ENCODE results near the gene RSU1. TPM values are rescaled to one million over a fixed set of nuclear protein-coding genes. Genes with fewer than 3 reads are reported as not detected.
A peak's percentile ranks its signal among the peaks of the same experiment; 100 is the strongest.

The RSU1 gene
- polyA plus RNA-seq, 3 donors = 45.7 to 111 (median 100) TPM

GRCh38 chr10:16843252-16843870 is 26.1 kb upstream of the RSU1 start:
- no peaks in the 10 kb centered on the region for H3K36me3 ChIP-seq (replicated peaks in 1 of 2; ENCODE audit: control insufficient read depth in 1 of 2, insufficient read depth in 2 of 2, low read length in 2 of 2)
- Mint-ChIP-seq H3K4me1 (no peaks in the 10 kb centered on the region), H3K27me3 (ENCODE audit: low read depth in 3 of 3) (peaks cover 0 to 3% (median 0%) of the 10 kb centered on the region in 3 donors), H3K4me3 (no peak overlapping the region), H3K9me3 (no peaks in the 10 kb centered on the region), H3K36me3 (no peaks in the 10 kb centered on the region), H3K27ac (peak overlapping the region in 1 of 7 donors; percentile 2)
- DNase-seq = peak; percentile 50 to 94 (median 72)
- no peak overlapping the region for H3K4me2 ChIP-seq (replicated peaks; ENCODE audit: extremely low read depth, low read length, poor library complexity, severe bottlenecking)
- no peak overlapping the region for H3K27ac ChIP-seq (ENCODE audit: low read depth in 1 of 2, low read length in 2 of 2)
- peak; percentile 77 for TF ChIP-seq CTCF (IDR thresholded peaks at IDR 0.05)
- intact Hi-C loops (cut with micrococcal nuclease) = loop anchor here (2.0 kb wide), 1 partner anchor 413 kb away; no protein-coding TSS in a partner anchor
- H3K27me3 ChIP-seq (ENCODE audit: control insufficient read depth in 2 of 2, insufficient read depth in 2 of 2, low read length in 2 of 2) = no peaks in the 10 kb centered on the region
- no peak overlapping the region for H3K9ac ChIP-seq (ENCODE audit: insufficient read depth, low read length, poor library complexity, severe bottlenecking)
- no peaks in the 10 kb centered on the region for H3K4me1 ChIP-seq (ENCODE audit: control insufficient read depth in 1 of 2, insufficient read depth in 2 of 2, low read length in 2 of 2)
- 0% methylated on average over 1 of the region's 1 CpG for WGBS (ENCODE audit: insufficient coverage)
- H4K20me1 ChIP-seq (ENCODE audit: insufficient read depth, low read length) = no peaks in the 10 kb centered on the region
- no peaks in the 10 kb centered on the region for H3K9me3 ChIP-seq (replicated peaks in 1 of 2; ENCODE audit: control insufficient read depth in 1 of 2, insufficient read depth in 1 of 2, low read length in 2 of 2)
- no peaks in the 10 kb centered on the region for H3K79me2 ChIP-seq (ENCODE audit: insufficient read depth, low read length)
- no peak overlapping the region for H2AFZ ChIP-seq (ENCODE audit: insufficient read depth, low read depth, low read length, poor library complexity, severe bottlenecking)
- H3K4me3 ChIP-seq (replicated peaks in 1 of 3; ENCODE audit: low read depth in 2 of 3, low read length in 3 of 3) = no peak overlapping the region

GRCh38 chr10:16835228-16835627 is 18.0 kb upstream of the RSU1 start:
- Histone ChIP-seq H3K4me1 (ENCODE audit: control insufficient read depth in 1 of 2, insufficient read depth in 2 of 2, low read length in 2 of 2) (no peaks in the 10 kb centered on the region), H4K20me1 (ENCODE audit: insufficient read depth, low read length) (no peaks in the 10 kb centered on the region), H3K9ac (ENCODE audit: insufficient read depth, low read length, poor library complexity, severe bottlenecking) (no peak overlapping the region), H3K27ac (ENCODE audit: low read depth in 1 of 2, low read length in 2 of 2) (no peak overlapping the region), H3K36me3 (replicated peaks in 1 of 2; ENCODE audit: control insufficient read depth in 1 of 2, insufficient read depth in 2 of 2, low read length in 2 of 2) (no peaks in the 10 kb centered on the region), H3K79me2 (ENCODE audit: insufficient read depth, low read length) (no peaks in the 10 kb centered on the region), H3K9me3 (replicated peaks in 1 of 2; ENCODE audit: control insufficient read depth in 1 of 2, insufficient read depth in 1 of 2, low read length in 2 of 2) (no peaks in the 10 kb centered on the region), H3K4me3 (replicated peaks in 1 of 3; ENCODE audit: low read depth in 2 of 3, low read length in 3 of 3) (no peak overlapping the region), H2AFZ (ENCODE audit: insufficient read depth, low read depth, low read length, poor library complexity, severe bottlenecking) (no peak overlapping the region), H3K4me2 (replicated peaks; ENCODE audit: extremely low read depth, low read length, poor library complexity, severe bottlenecking) (no peak overlapping the region), H3K27me3 (ENCODE audit: control insufficient read depth in 2 of 2, insufficient read depth in 2 of 2, low read length in 2 of 2) (no peaks in the 10 kb centered on the region)
- Mint-ChIP-seq H3K9me3 (no peaks in the 10 kb centered on the region), H3K27me3 (ENCODE audit: low read depth in 3 of 3) (peaks cover 1 to 6% (median 2%) of the 10 kb centered on the region in 3 donors), H3K27ac (no peak overlapping the region), H3K4me3 (no peak overlapping the region), H3K36me3 (no peaks in the 10 kb centered on the region), H3K4me1 (peaks cover 18% of the 10 kb centered on the region)
- TF ChIP-seq CTCF (IDR thresholded peaks at IDR 0.05) = no peak
- intact Hi-C loops (cut with micrococcal nuclease) = no loop called here
- no peak for DNase-seq
- WGBS (ENCODE audit: insufficient coverage) = 100% methylated on average over 1 of the region's 8 CpGs
